HL-60 (cell line): ENCODE data around the gene GPR162.

Experiments
- DNase-seq, 2 experiments: peaks; one replicate each; pipeline ENCODE4 v3.0.0-alpha.2; 2010 to 2020; ENCODE audit warnings: low read depth in 1 of 2, low spot score in 1 of 2
- H3K27ac ChIP-seq: fragments of 250-450 bp; sonication (Bioruptor Pico); replicated peaks from 2 replicates; pipeline ENCODE4 v1.5.1; 2020; ENCODE audit warnings: mild to moderate bottlenecking, moderate library complexity
- H3K27me3 ChIP-seq: fragments of 250-450 bp; sonication (Bioruptor Pico); 2 replicates; pipeline ENCODE4 v1.5.1; 2021; ENCODE audit warnings: mild to moderate bottlenecking, moderate library complexity; ENCODE audit not compliant: insufficient read depth, poor library complexity, severe bottlenecking
- H3K4me3 ChIP-seq: replicated peaks from 2 replicates; pipeline ENCODE4 v1.5.1; 2011; ENCODE audit warnings: mild to moderate bottlenecking, control low read depth, low read length; ENCODE audit not compliant: insufficient read depth
- GABPA ChIP-seq: IDR thresholded peaks from 2 replicates; pipeline ENCODE4 v1.6.1; 2012; ENCODE audit warnings: low read depth
- POLR2AphosphoS5 ChIP-seq: IDR thresholded peaks from 2 replicates; pipeline ENCODE4 v1.6.1; 2012; ENCODE audit warnings: low read depth
- SPI1 ChIP-seq: IDR thresholded peaks from 2 replicates; pipeline ENCODE4 v1.6.1; 2012; ENCODE audit warnings: low read depth, mild to moderate bottlenecking, borderline replicate concordance
- TF ChIP-seq, protein P1 (sequence below): IDR thresholded peaks from 2 replicates; pipeline ENCODE4 v1.6.1; 2012; ENCODE audit warnings: low read depth; ENCODE audit not compliant: insufficient replicate concordance
- TF ChIP-seq, protein P2 (sequence below): IDR thresholded peaks from one replicate; pipeline ENCODE4 v1.5.1; 2011; ENCODE audit warnings: low read length, control low read depth, inconsistent platforms; ENCODE audit not compliant: insufficient read depth

GPR162 gene

GRCh38 chr12:6772726-6773589 is 48.7 kb upstream of the GPR162 start:
- TF ChIP-seq, protein P1, sequence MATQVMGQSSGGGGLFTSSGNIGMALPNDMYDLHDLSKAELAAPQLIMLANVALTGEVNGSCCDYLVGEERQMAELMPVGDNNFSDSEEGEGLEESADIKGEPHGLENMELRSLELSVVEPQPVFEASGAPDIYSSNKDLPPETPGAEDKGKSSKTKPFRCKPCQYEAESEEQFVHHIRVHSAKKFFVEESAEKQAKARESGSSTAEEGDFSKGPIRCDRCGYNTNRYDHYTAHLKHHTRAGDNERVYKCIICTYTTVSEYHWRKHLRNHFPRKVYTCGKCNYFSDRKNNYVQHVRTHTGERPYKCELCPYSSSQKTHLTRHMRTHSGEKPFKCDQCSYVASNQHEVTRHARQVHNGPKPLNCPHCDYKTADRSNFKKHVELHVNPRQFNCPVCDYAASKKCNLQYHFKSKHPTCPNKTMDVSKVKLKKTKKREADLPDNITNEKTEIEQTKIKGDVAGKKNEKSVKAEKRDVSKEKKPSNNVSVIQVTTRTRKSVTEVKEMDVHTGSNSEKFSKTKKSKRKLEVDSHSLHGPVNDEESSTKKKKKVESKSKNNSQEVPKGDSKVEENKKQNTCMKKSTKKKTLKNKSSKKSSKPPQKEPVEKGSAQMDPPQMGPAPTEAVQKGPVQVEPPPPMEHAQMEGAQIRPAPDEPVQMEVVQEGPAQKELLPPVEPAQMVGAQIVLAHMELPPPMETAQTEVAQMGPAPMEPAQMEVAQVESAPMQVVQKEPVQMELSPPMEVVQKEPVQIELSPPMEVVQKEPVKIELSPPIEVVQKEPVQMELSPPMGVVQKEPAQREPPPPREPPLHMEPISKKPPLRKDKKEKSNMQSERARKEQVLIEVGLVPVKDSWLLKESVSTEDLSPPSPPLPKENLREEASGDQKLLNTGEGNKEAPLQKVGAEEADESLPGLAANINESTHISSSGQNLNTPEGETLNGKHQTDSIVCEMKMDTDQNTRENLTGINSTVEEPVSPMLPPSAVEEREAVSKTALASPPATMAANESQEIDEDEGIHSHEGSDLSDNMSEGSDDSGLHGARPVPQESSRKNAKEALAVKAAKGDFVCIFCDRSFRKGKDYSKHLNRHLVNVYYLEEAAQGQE = no peak
- TF ChIP-seq POLR2AphosphoS5 (no peak), SPI1 (no peak)
- TF ChIP-seq, protein P2, sequence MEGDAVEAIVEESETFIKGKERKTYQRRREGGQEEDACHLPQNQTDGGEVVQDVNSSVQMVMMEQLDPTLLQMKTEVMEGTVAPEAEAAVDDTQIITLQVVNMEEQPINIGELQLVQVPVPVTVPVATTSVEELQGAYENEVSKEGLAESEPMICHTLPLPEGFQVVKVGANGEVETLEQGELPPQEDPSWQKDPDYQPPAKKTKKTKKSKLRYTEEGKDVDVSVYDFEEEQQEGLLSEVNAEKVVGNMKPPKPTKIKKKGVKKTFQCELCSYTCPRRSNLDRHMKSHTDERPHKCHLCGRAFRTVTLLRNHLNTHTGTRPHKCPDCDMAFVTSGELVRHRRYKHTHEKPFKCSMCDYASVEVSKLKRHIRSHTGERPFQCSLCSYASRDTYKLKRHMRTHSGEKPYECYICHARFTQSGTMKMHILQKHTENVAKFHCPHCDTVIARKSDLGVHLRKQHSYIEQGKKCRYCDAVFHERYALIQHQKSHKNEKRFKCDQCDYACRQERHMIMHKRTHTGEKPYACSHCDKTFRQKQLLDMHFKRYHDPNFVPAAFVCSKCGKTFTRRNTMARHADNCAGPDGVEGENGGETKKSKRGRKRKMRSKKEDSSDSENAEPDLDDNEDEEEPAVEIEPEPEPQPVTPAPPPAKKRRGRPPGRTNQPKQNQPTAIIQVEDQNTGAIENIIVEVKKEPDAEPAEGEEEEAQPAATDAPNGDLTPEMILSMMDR = no peak
- Histone ChIP-seq H3K27me3 (peaks cover 38% of the 10 kb centered on the region), H3K4me3 (no peak overlapping the region), H3K27ac (no peak overlapping the region)
- no peak for DNase-seq

DNA sequence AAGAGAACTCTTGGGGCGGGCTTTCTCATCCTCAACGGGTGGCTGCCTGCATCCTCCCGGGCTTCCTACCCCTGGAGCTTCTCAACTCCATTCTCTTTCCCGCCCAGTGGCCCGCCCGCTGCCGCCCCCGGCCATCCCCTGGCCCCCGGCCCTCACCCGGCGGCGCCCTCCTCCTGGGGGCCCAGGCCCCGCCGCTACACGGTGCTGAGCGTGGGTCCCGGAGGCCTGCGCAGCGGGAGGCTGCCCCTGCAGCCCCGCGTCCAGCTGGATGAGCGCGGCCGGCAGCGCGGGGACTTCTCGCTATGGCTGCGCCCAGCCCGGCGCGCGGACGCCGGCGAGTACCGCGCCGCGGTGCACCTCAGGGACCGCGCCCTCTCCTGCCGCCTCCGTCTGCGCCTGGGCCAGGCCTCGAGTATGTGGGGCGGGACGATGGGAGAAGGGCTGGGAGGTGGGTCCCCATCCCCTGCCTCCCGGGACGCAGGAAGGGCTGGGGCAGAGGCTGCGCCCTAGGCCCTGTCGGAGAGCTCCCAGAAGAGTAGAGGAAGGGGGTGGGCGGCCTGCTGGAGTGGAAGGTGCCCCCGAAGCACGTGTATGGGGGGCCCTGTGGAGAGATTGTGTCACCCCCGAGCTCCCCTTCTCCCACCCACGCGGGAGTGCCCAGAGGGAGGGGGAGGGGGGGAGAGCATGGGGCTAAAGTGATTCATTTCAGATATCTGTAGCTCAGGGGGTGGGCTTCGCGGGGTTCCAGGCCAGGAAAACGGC is 47.9 kb upstream of the GPR162 start:
- Histone ChIP-seq H3K27me3 (peaks cover 32% of the 10 kb centered on the region), H3K27ac (no peak overlapping the region), H3K4me3 (no peak overlapping the region)
- no peak for DNase-seq
- TF ChIP-seq SPI1 (no peak), POLR2AphosphoS5 (no peak), GABPA (no peak)
- TF ChIP-seq, protein P2 = no peak
- TF ChIP-seq, protein P1 = no peak

DNA sequence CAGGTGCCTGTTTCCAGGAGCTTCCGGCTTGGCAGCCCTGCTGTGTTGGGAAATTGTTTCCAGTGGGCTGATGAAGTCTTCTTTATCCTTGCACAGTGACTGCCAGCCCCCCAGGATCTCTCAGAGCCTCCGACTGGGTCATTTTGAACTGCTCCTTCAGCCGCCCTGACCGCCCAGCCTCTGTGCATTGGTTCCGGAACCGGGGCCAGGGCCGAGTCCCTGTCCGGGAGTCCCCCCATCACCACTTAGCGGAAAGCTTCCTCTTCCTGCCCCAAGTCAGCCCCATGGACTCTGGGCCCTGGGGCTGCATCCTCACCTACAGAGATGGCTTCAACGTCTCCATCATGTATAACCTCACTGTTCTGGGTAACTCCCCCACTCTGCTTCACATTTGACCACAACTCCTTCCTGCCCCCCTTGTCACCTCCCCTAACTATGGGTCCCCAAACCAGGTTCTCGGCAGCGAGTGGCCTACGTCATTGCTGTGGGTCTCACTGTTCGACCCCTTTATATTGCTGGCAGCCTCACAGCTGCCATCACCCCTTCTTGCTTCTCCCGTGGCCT is 47.0 kb upstream of the GPR162 start:
- DNase-seq = no peak
- H3K27ac ChIP-seq = no peak overlapping the region
- TF ChIP-seq, protein P1 = no peak
- TF ChIP-seq, protein P2 = no peak
- TF ChIP-seq SPI1 = no peak
- peaks cover 25% of the 10 kb centered on the region for H3K27me3 ChIP-seq
- no peak overlapping the region for H3K4me3 ChIP-seq
